ENCODE measurements around the gene PTPRG.

The PTPRG gene

DNA sequence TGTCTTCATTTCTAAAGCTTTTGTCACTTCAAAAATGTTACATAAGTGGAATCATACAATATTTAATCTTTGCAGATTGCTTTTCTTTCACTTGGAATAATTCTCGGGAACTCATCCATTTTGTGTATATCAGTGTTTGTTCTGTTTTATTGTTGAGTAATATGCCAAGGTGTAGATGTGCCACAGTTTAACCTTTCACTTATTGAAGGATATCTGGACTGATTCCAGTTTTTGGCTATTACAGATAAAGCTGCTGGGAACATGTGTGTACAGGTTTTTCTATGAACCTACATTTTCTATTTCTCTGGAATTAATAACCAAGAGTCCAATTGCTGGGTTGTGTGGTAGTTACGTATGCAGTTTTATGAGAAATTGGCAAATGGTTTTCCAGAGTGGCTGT lies 334.9 kb downstream of the PTPRG start:
- no peak for DNase-seq (ENCODE audit: low spot score)

DNA sequence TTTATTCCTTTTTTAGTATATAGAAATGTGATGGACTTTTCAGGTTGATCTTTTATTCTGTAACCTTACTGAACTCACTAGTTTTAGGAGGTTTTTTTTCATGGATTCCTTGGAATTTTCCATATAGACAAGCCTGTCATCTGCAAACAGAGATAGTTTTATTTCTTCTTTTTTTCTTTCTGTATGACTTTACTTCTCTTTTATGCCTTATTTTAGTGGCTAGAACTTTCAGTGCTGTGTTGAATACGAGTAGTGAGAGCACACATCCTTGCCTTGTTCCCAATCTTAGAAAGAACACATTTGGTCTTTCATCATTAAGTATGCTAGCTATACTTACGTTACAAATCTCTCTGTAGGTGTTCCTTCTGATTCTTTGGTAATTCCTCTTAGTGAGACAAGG lies 336.5 kb downstream of the PTPRG start:
- no peak for DNase-seq (ENCODE audit: low spot score)

DNA sequence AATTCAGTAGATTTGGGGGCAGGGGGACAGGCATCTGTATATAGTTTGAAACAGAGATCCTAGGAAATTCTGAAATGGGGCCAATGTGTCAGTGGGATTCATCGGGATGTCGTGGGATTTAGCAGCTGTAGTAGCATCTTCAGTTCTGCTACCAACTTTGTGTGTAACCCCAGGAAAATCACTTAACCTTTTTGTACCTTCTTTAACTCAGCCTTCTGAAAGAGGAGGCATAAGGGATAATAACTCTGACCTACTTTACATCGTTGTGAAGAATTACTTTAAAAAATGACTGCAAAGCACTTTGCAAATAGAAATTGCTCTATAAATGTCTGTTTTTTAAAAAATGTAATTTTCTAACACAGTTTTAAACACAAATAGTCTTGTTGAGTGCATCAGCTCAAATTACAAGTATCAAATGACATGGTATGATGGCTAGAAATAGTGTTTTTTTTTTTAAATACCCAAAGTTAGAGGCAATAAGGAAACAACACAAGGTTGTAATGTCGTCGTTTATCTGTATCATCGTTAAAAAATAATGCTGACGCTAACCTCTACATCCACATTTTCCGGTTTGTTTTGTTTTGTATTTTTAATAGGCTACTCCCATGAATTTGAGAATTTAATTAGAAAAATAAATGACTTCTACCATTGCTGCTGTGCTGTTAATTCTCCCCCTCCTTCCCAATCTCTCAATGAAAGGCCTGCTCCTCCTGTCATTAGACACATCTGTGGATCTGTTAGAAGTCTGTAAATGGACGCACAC lies 338.5 kb downstream of the PTPRG start:
- no peak for DNase-seq (ENCODE audit: low spot score)

DNA sequence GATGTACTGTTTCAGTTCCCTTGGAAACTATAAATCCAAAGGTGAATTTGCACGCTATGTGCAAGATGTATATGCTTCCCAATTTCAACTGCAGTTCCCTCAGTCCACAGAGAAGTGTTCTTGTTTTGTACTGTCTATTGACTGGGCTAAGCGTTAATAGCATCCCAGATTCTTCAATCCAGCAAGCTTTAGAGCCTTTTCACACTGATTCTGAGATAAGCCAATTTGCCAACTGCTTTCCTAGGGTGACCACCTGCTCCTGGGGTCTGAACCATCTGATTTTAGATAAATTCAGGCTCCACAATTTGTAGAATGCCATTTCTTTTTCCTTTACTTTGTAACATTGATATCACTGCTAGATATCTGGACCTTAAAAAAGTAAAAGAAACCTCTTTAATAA lies 340.1 kb downstream of the PTPRG start:
- DNase-seq (ENCODE audit: low spot score): no peak

DNA sequence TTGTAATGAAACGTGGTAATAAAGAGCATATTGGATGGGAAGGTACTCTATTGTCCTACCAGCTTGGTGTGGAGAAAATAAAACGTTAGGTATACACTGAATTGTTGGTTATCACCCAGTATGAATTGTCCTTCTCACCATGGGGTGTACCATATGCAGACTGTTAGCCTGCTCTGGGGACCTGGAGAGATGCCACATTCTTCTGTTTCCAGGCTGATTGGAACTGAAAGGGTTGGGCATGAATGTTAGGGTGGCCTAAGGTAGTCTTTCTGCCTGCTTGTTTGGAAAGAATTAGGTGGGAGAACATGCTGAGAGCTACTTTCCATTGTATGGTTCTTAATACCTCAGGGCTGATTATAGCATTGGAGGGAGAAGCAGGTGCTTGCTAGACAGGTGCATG lies 340.6 kb downstream of the PTPRG start:
- DNase-seq (ENCODE audit: low spot score): no peak

DNA sequence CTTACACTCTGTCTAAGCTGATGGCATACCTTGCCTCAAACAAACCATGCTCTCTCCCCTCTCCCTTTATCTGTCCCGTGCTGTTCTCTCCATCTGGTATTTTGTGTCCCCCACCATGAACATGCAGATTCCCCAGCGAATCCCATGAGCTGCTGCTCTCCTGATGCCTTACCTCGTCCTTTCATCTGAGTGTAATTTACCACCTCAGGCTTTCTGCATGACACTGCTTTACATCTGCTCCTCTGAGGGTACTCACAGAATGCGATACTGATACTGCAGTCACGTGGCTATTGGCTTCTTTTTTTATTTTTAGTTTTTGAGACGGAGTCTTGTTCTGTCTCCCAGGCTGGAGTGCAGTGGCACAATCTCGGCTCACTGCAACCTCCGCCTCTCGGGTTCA lies 341.7 kb downstream of the PTPRG start:
- no peak for DNase-seq (ENCODE audit: low spot score)

DNA sequence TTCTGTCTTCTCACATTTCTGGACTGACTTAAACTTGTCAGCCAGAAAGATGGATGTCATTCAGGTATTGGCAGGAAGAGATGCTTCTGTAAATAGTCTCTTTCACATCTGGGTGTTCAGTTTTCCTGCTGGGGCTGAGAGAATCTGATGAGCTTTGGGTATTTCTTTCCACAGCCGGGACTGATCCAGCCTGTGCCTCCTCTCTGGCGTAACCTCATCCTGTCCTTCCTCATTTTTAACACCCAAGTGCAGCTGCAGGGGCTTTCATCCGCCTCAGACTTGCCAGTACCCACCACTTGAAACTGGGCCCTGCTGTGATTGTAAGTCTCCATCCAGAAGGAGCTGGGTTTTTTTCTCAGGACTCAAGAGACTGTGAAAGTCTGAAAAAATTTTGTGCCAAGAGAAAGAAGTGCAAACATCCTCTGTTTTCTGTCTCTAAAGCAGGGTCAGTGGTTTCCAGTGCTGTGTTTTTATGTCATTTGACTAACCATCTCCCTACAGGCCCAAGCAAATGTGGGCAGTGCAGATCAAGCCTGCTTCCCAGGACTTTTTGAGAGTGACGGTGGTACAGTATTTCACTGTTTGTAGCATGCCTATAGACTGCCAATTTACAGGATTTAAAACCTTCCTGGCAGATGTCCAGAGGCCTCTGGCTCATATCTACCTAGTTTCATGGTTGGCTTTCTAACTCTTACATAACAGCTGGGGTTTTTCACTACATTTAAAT lies 342.7 kb downstream of the PTPRG start:
- DNase-seq (ENCODE audit: low spot score): no peak

DNA sequence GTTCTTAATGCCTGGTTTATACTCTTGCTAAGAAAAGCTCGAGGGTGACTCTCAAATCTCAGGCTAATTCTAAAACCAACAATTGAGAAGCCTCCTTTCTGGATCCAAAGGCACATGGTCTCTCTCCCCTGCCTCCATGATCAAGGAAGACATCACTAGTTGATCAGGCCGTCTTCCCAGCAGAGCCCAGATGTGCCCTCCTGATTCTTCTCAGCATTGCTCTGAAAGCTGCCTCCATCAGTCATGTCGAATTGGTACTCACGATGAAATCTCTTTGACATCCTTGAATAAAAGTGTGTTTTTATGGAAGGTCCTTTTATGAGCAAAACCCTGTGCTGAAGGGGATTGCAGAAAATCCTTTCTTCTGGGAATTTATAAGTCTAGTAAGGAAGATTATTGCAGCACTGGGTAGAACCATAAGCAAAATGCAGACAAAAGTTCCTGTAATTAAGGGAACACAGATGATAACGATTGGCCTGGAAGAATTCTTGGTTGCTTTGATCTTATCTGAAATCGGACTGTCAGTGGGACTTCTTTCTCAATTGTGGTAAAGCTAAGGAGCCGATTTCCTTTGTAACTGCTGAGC lies 345.9 kb downstream of the PTPRG start:
- no peak for DNase-seq (ENCODE audit: low spot score)

DNA sequence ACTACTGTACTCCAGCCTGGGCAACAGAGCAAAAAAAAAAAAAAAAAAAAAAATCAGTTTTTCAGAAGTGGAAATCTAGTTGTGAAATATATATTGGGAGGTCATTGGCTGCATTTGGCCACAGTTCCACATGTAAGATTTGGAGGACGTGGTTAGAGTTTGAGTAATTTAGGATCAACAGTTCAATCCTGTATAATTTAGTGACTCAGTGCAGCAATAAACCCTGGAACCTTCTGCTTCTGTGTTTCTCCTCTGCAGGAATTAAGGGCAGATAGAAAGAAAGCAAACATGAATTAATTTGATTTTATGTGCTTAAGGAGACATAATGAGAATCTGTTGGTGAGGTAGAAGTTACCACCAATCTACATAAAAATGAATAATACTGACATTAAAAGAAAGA lies 347.0 kb downstream of the PTPRG start:
- no peak for DNase-seq (ENCODE audit: low spot score)

DNA sequence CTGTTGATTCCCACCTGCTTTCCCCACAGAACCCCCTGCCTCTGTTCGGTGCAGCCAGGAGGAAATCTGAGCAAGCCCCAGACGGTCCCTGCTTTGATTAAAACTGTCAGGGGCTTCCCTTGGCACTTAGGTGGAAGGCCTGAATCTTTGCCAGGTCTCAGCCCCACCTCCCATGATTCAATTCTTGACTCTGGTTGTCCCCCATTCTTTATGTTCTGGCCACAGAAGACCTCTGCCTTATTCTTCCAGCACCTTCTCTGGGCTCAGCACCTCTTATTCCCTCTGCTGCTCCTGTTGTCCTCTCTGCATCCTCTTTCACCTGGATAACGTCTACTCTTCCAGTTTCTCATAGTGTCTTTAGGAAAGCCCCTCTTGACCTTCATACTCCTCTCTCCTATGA lies 349.4 kb downstream of the PTPRG start:
- no peak for DNase-seq (ENCODE audit: low spot score)

DNA sequence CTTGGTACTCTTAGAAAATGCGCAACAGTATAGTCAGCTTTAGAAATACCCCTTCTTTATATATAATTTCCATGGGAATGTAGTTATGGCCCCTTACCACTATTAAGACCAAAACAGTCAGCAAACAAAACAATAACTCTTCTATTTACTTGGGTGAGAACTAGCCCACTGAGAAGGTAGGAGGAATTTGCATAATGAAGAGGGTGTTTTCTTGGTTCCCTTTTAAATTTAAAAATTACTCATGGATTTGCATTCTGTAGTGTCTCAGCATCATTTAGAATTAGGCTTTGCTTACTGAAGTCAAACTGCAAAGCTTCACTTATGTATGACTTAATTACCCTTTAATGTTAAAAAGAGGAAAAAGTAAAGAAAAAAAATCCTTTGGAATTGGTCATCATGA lies 350.8 kb downstream of the PTPRG start:
- DNase-seq (ENCODE audit: low spot score): no peak

DNA sequence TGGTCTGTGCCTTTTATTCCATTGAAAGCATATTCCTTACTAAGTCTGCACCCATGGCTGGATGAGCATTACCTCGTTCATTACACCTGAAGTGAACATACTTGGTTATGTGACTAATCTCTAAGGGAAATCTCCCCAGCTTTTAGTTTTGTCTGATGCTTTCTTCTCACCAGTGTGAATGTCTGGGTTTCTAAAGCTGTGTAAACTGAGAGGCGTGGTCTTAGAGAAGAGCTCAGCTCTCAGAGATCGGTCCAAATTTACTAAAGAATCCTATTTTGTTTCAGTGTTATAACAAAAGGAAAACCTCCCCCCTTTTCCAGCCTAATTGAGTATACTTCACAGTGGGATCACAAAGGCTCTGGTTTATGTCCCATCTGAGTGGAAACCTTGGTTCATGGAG lies 352.3 kb downstream of the PTPRG start:
- DNase-seq (ENCODE audit: low spot score): no peak

DNA sequence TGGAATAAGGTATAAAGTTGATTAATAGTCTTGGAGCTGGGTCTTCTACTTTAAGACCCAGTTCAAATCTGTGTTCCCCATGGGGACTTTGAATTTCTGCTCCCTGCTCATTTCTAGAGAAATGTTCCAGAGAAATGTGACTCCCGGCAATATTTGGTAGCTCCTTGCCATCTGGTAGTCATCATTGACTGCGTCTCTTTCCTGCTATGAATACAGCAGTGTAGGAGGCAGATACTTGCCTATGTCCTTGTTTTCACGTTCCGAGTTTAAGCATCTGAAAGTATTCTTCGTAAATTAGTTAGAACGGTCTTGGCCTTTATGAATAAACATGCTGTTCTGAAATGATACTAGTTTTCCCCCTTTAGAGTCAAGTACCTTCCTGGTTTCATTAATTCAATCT lies 352.9 kb downstream of the PTPRG start:
- DNase-seq (ENCODE audit: low spot score): no peak

DNA sequence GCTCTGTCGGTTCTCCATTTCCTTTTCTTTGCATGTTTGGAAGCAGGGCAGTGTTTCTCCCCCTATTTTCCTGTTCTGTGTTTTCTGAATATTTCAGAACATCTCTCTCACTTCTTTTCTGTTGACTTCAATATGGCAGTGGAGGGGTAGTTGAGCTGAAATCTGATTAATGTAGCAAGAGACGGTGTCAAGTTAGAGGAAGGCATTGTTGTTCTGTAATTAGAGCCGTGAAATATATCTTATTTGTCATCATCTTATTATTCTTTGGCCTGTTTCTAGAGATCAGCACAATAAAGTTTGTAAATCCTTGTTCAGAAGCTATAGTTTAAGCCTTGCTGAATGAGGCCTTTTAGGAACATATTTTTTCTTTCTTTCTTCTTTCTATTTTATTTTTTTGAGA lies 353.9 kb downstream of the PTPRG start:
- DNase-seq (ENCODE audit: low spot score): no peak

DNA sequence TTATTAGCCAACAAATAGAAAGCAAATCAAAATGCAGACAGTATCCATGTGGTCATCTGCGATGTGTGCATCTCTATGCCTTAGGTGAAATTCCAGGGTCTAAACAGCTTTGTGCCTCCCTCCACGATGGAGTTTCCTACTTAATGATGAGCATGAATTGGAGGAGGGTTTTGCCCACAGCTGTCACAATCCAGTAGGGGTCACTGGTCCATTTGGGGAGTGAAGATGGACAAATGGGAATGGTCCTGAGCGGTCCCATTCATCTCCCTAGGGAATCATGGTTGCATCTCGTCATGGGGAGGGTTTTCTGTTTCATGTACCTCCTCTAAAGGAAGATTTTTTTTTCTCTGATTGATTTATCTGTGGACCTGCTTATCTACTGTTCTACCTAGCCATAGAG lies 358.0 kb downstream of the PTPRG start:
- DNase-seq (ENCODE audit: low spot score): no peak

DNA sequence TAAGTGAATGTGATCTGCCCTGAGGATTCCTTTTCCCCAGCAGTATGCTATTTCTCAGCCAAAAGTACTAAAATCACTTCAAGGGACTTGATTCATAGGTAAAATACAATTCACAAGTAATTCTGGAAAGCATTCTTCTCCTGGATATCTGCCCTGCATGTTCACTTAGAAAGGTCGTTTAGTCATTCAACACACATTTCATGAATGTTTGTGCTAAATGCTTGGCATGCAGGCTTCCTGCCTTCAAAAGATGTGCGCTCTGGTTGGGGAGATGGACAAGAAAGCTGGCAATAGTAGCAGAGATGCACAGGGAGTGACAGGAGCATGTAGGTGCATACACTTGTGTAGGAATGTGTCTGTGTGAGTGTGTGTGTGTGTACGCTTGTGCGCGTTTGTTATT lies 360.7 kb downstream of the PTPRG start:
- no peak for DNase-seq (ENCODE audit: low spot score)

DNA sequence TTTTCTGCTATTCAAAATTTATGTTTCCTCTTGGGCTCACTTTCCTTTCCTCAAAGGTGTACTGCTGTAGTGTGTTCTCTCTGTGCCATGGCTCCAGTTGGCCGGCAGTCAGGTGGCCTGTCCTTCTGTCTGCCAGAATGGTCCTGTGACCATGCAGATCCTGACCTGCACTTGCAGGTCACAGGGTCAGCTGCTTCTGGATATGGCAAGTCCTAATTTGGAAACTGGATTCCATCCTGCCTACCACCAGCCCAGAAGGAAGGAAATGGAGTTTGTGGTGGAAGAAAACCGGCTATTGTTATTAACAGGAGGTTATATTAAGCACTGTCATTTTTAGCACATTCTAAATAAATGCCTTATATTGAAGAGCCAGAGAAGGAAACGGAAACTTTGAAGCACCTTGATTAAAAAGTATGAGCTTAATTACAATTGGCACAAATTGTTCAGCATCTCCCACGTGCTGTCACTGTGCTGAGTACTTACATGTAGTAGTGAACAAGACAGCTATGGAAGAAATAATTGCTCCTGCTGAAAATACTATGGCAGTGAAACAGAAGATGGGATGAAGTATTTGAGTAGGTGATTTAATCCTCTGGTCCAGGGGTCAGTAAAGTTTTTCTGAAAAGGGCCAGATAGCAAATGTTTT lies 362.8 kb downstream of the PTPRG start:
- DNase-seq (ENCODE audit: low spot score): no peak

DNA sequence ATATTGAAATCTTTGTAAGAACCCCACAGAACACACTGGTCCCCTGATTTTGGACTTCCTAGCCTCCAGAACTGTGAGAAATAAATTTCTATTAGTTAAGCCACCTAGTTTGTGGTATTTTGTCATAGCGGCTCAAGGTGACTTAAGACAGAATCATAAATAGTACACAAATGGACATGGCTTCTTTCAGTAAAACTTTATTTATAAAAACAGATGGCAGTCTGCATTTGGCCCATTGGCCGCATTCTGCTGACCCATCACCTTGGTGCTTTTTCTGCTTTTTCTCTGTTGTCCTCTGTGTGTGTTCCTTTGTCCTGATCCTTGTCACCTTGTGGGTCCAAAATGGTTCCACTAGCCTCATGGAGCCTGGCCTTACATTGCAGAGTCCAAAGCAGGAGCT lies 363.6 kb downstream of the PTPRG start:
- DNase-seq (ENCODE audit: low spot score): no peak

DNA sequence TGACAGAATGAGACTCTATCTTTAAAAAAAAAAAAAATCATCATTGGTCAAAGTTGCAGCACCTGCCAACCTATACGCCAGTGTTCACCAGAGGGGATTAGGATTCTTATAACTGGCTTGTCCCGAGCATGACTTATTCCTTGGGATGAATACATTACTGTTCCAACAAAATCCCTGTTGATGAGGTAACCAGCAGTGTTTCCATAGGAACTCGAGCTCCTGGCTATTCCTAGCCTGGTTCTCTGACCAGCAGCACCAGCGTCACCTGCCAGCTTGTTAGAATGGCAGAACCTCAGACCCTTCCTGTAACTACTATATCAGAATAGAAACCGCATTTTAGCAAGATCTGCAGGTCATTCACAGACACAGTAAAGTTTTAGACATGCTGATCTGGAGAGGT lies 364.4 kb downstream of the PTPRG start:
- no peak for DNase-seq (ENCODE audit: low spot score)

DNA sequence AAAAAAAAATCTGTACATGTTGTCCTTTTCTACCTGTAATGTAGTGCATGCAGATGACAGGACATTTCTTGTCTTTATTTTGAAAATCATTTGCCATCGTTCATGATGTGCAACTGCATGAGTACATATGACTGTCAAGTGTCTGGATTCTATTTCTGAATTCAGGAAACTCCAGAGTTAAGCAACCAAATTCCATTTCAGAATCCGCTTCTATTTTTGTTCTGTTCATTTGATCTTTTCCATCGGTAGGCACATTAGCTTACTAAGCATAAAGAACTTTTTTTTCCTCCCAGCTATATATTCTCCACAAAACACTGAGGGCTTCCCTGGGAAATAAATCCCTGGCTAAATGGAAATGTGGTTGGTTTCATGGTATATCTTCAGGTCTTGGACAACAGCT lies 365.6 kb downstream of the PTPRG start:
- DNase-seq (ENCODE audit: low spot score): no peak

DNA sequence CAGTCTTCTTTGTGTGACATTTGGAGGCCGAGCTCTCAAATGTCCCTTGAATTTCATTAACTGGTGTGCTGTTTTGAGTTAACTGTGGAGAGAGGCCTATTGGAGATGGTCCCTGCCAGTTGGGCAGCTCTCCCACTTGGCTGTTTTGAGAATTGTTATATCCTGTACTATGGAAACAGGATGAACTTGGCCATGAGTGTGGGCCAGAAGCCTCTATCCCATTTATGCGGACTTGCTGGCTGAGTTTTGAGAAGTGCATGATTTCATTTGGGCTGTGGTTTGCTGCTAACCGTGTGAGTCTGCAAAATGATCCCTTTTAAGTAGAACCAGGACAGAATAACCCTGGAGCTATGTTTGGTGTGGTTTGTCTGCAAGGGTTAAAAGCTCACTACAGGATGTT lies 366.0 kb downstream of the PTPRG start:
- DNase-seq (ENCODE audit: low spot score): no peak

DNA sequence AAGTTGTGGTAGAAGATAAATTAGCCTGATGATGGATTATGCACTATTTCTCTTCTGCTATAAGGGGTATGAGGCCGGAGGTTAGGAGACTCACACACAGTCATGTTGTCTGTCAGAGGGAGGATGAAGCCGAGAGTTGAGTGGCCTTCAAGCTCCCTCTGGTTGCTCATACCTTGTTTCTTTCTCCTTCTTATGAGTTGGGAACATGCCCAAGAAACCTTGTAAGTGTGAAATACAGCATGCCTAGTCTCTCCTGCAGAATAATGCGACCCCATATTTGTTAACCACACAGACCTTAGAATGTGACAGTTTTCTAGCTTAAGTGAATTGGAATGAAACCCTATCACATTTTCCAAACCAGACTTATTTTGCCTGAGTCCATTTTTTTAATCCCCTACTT lies 366.7 kb downstream of the PTPRG start:
- DNase-seq (ENCODE audit: low spot score): no peak

DNA sequence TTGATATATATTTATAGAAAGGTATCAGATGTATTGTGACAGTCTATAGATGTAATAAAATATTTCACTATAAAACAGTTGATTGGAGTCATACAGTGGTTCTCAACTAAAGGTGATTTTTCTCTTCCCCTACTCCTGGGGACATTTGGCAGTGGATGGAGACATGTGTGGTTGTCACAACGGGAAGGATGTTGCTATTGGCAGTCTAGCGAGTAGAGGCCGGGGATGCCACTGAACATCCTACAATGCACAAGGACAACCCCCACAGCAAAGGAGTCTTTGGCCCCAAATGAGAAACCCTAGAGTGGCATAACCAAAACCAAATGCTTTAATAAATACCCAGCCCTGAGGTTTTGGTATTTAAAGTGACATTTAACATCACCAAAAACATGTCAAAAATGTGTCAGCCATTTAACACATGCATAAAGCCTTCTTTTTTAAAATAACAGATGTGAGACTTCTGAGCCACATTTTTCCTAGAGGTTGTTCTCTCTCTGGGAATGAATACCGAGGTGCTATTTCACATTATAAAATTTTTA lies 367.5 kb downstream of the PTPRG start:
- DNase-seq (ENCODE audit: low spot score): no peak
